ENCODE results near the gene LMF1.

LMF1 gene

DNA sequence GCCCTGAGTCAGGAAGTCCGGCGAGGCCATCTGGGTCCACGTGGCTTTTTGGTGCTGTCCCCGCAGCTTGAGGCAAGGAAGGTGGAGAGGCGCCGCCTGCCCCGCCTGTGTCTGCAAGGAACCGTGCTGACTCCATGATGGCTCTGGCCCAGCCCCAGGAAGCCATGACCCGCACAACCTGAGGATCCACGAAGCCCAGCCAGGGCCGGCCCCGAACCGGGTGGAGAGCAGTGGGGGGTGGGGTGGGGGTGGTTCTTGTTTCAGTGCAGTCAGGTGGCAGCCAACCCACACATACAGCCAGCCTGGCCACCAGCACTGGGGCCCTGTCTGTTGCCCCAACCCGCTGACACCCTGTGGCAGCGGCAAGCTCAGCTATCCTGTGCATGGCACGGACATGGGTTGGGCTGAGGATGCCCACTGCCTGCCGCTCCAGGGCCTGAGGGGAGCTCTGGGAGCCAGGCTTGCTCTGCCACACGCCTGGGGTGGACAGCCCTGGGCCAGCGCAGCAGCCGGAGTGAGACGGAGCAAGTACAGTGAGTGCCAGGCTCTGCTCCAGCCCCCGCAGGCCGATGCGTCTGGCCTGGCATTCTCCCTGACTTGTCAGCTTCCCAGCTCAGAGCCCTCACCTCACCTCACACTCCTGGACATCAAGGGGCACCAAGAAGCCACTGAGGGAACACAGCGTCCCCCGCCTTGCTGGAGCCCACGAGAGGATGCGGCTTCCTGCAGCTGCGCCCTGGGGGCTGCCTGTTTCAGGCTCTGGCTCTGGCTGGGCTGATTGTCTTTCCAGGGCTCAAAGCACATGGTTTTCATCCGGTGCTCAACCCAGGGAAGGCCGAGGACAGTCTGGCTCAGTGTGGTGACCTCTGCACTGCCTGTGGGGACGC is 68.8 kb downstream of the LMF1 start:
- DNase-seq (ENCODE audit: low read depth), result no peak
- TF ChIP-seq MYC (IDR thresholded peaks at IDR 0.05; ENCODE audit: low read depth, low read length) (no peak), POLR2A (IDR thresholded peaks at IDR 0.05; ENCODE audit: extremely low read depth, insufficient read length) (no peak)
- TF ChIP-seq, protein P1, sequence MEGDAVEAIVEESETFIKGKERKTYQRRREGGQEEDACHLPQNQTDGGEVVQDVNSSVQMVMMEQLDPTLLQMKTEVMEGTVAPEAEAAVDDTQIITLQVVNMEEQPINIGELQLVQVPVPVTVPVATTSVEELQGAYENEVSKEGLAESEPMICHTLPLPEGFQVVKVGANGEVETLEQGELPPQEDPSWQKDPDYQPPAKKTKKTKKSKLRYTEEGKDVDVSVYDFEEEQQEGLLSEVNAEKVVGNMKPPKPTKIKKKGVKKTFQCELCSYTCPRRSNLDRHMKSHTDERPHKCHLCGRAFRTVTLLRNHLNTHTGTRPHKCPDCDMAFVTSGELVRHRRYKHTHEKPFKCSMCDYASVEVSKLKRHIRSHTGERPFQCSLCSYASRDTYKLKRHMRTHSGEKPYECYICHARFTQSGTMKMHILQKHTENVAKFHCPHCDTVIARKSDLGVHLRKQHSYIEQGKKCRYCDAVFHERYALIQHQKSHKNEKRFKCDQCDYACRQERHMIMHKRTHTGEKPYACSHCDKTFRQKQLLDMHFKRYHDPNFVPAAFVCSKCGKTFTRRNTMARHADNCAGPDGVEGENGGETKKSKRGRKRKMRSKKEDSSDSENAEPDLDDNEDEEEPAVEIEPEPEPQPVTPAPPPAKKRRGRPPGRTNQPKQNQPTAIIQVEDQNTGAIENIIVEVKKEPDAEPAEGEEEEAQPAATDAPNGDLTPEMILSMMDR (IDR thresholded peaks at IDR 0.05; ENCODE audit: low read depth, low read length), result no peak
- TF ChIP-seq, protein P2, sequence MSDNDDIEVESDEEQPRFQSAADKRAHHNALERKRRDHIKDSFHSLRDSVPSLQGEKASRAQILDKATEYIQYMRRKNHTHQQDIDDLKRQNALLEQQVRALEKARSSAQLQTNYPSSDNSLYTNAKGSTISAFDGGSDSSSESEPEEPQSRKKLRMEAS (IDR thresholded peaks at IDR 0.05; ENCODE audit: low read depth, low read length), result no peak
- H3K4me3 ChIP-seq (ENCODE audit: low read depth, low read length), result no peak overlapping the region

DNA sequence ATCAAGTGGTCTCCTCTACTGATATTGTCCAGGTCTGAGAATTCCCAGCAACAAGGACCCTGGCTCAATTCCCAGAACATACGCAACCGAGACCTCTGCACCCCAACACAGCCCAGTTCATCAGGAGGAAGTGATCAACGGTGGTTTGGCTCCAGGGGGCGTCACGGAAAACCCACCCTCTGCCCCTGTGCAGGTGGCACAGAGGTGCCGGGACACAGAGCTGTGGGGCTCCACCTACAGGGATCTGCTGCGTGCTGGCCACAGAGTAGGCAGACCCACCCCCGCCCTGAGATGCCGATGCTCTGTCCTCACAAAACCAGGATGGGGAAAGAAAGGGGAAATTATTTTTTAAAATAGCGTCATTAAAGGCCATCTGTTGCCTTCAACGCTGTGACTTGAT is 69.6 kb downstream of the LMF1 start:
- DNase-seq (ENCODE audit: low read depth), result no peak
- TF ChIP-seq, protein P1 (IDR thresholded peaks at IDR 0.05; ENCODE audit: low read depth, low read length), result no peak
- TF ChIP-seq POLR2A (IDR thresholded peaks at IDR 0.05; ENCODE audit: extremely low read depth, insufficient read length) (no peak), MYC (IDR thresholded peaks at IDR 0.05; ENCODE audit: low read depth, low read length) (no peak)
- TF ChIP-seq, protein P2 (IDR thresholded peaks at IDR 0.05; ENCODE audit: low read depth, low read length), result no peak
- no peak overlapping the region for H3K4me3 ChIP-seq (ENCODE audit: low read depth, low read length)

DNA sequence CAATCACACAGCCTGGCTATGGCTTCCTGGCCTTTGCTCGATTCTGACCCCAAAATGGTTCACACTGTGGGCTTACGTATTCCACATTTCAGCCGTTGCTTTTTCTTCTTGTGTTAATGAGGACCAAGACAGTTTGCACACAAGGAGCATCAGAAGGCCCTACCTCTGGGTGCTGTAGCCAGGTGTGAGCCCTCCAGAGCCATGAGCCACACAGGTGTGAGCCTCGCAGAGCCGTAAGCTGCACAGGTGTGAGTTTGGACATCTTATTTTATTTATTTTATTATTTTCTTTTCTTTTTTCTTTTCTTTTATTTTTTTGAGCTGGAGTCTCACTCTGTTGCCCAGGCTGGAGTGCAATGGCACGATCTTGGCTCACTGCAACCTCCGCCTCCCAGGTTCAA is 70.6 kb downstream of the LMF1 start:
- TF ChIP-seq MYC (IDR thresholded peaks at IDR 0.05; ENCODE audit: low read depth, low read length) (no peak), POLR2A (IDR thresholded peaks at IDR 0.05; ENCODE audit: extremely low read depth, insufficient read length) (no peak)
- TF ChIP-seq, protein P2 (IDR thresholded peaks at IDR 0.05; ENCODE audit: low read depth, low read length), result no peak
- TF ChIP-seq, protein P1 (IDR thresholded peaks at IDR 0.05; ENCODE audit: low read depth, low read length), result no peak
- no peak overlapping the region for H3K4me3 ChIP-seq (ENCODE audit: low read depth, low read length)
- no peak for DNase-seq (ENCODE audit: low read depth)

DNA sequence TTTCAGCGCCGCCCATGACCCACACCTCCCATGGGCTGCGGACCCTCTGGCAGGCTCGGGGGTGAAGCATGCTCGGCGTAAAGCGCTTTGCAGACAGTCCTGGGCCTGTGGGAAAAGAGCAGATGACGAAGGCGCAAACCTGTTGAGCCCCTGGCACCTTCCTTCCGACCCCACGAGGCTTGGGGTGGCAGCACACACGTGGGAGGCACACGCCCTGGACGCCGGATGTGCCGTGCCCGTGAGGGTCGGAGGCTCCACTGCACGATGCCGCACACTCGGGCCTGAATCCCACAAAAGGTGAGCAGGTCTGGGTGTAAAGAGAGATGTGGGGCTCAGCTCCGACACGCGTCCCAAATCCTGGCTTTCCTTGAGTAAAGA is 71.1 kb downstream of the LMF1 start:
- no peak overlapping the region for H3K4me3 ChIP-seq (ENCODE audit: low read depth, low read length)
- TF ChIP-seq, protein P1 (IDR thresholded peaks at IDR 0.05; ENCODE audit: low read depth, low read length), result no peak
- TF ChIP-seq POLR2A (IDR thresholded peaks at IDR 0.05; ENCODE audit: extremely low read depth, insufficient read length) (no peak), MYC (IDR thresholded peaks at IDR 0.05; ENCODE audit: low read depth, low read length) (no peak)
- TF ChIP-seq, protein P2 (IDR thresholded peaks at IDR 0.05; ENCODE audit: low read depth, low read length), result no peak
- DNase-seq (ENCODE audit: low read depth), result no peak

DNA sequence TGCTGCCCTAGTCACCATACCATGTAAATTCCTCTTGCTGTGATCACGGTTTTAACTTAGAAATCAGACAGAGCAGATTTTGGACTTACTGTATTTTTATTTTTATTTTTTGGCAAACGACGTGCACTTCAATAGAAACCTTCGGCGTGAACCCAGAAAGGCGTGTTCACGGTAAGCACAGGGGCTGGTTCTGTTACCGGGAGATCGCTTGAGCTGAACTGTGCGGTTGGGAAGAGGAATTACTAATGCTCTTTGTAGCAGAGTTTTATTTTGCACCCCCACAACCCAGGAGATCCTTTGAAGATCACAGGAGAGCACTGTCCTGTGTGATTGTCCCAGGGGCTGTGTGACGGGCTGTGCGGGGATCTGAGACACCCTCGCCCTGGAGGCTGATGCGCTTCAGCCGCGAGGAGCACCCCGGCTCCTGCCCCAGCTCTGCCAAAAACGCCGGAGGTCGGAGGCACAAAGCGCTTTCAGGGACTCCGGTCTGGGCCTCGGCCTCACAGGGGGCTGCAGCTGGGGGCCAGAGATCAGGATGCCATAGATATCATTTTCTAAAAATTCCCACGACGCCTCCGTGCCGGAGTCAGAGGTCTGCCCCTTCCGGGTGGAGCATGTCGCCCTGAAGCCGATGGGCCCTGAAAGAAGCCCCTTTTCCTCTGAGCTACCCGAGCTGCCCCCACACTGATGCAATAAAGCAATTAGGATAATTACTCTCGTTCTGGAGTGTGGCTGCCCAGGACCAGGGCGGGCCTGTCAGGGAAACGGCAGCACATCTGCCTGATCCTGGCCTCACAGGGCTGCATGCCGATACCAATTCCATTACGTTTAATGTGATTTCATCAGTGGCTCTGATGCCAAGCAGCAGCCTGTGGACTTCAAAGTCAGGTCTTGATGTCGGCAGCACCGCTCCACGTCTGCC is 71.8 kb downstream of the LMF1 start:
- TF ChIP-seq, protein P1 (IDR thresholded peaks at IDR 0.05; ENCODE audit: low read depth, low read length), result no peak
- TF ChIP-seq, protein P2 (IDR thresholded peaks at IDR 0.05; ENCODE audit: low read depth, low read length), result no peak
- TF ChIP-seq MYC (IDR thresholded peaks at IDR 0.05; ENCODE audit: low read depth, low read length), result no peak
- TF ChIP-seq POLR2A (IDR thresholded peaks at IDR 0.05; ENCODE audit: extremely low read depth, insufficient read length), result no peak
- H3K4me3 ChIP-seq (ENCODE audit: low read depth, low read length), result no peak overlapping the region
- no peak for DNase-seq (ENCODE audit: low read depth)
